Regular cardiac myocyte (primary cell): ENCODE results near the gene TSSK2. TPM values are rescaled to one million over a fixed set of nuclear protein-coding genes. Genes with fewer than 3 reads are reported as not detected.

Source experiments
- total RNA-seq: library from RNA; depleted of rRNA; stranded (reverse); fragments of >200 nt; gene quantifications from 2 replicates; pipeline ENCODE4 v1.2.3, GENCODE V29; 2014

The TSSK2 gene
- total RNA-seq: not detected in 2 replicates

DNA sequence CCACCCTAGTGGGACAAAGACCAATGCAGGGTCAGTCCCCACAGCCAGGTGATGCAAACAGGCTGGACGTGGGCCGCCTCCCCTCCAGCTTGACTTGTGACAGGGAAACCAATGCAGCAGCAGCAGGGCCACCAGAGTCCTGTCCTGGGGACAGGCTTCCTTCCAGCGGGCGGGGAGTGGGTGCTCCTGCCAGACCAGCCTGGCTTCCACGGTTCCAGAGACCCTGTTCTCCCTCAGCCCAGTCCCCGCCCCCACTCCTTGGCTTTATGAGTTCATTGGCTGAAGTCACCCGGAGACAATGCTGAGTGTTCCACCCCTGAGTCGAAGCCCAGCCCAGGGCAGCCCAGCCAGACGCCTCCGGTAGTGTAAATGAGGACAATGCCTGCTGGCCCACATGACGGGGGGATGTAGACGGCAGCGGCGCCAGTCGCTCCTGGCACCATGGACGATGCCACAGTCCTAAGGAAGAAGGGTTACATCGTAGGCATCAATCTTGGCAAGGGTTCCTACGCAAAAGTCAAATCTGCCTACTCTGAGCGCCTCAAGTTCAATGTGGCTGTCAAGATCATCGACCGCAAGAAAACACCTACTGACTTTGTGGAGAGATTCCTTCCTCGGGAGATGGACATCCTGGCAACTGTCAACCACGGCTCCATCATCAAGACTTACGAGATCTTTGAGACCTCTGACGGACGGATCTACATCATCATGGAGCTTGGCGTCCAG lies at the start of gene TSSK2:
TSSK2 (plus strand) TSS at position 350 of the 726 bp plus-strand sequence; CDS start at position 442, 92 bp downstream.

DNA sequence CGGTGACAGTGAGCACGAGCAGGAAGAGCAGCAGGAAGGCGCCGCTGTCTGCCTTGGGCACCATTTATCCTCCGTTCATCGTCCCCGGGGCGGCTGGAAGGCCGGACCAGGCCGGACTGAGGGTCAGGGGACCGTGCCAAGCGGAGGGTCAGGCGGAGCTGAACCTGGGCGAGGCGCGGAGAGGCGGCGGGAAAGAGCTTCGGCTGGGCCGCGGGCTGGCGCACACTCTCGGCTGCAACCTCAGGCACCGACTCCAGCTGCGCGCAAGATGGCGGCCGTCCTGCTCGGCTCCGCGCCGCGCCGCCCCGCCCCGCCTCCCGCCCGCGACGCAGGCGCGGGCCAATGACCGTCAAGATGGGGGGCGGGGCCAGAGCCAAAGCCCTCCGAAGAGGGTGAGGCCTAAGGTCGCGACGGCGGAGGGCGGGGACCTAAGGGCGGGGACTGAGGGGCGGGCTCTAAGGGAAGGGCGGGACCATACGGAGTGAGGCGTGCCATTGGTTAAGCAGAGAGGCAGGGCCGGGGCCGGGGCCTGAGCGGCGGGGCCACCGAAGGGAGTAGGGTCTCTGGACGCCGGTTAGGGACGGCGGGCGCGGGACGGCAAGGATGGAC lies 8.9 kb upstream of the TSSK2 start, which contains the start of gene DGCR2:
DGCR2 (minus strand) TSS at position 270 of the 609 bp plus-strand sequence; CDS start at position 64, 206 bp downstream.

GRCh38 chr22:19149991-19150390 lies 18.9 kb downstream of the TSSK2 start, which contains the start of gene GSC2:
TSS of gene GSC2 (minus strand) at chr22:19150292. CDS start at chr22:19150283, 9 bp downstream.

GRCh38 chr22:19178657-19179496 lies 47.8 kb downstream of the TSSK2 start, which contains the start of gene SLC25A1:
TSS of gene SLC25A1 (minus strand) at chr22:19178736. CDS start at chr22:19178673, 63 bp downstream.

Other genes with a start within 250 kb of the TSSK2 start
- 0.19 and 2.3 TPM in 2 replicates for gene DGCR6, start 225.0 kb upstream of the TSSK2 start, total RNA-seq
- not detected in 2 replicates for gene PRODH, start 195.0 kb upstream of the TSSK2 start, total RNA-seq
- 34.5 and 39.5 TPM in 2 replicates for gene DGCR2, start 8.9 kb upstream of the TSSK2 start, total RNA-seq
- gene ESS2, start 13.3 kb downstream of the TSSK2 start, total RNA-seq: 10.7 and 13.4 TPM in 2 replicates
- not detected in 2 replicates for gene GSC2, start 19.0 kb downstream of the TSSK2 start, total RNA-seq
- gene SLC25A1, start 47.4 kb downstream of the TSSK2 start, total RNA-seq: 101 and 111 TPM in 2 replicates
- gene CLTCL1, start 160.4 kb downstream of the TSSK2 start, total RNA-seq: 10.2 and 15.2 TPM in 2 replicates